Neural cell (in vitro differentiated cells): ENCODE measurements around the gene SLX4IP. TPM values are rescaled to one million over a fixed set of nuclear protein-coding genes. Genes with fewer than 3 reads are reported as not detected.

Source experiments
- H2AFZ ChIP-seq: fragments of 200-600, 300-800 bp; sonication (generic), shearing (Covaris generic); 2 replicates; pipeline ENCODE4 v1.6.0; 2014; ENCODE audit warnings: low read depth, mild to moderate bottlenecking, antibody characterized with exemption, low read length, moderate library complexity
- H3F3A ChIP-seq: fragments of 200-600 bp; shearing (Covaris generic); 2 replicates; pipeline ENCODE4 v1.6.1; 2016; ENCODE audit warnings: mild to moderate bottlenecking, moderate library complexity, mixed read lengths, antibody characterized with exemption, low read length; ENCODE audit not compliant: insufficient read depth, poor library complexity, severe bottlenecking
- H3K27ac ChIP-seq: fragments of 200-600, 300-800 bp; sonication (generic), shearing (Covaris generic); 2 replicates; pipeline ENCODE4 v1.5.1; 2014; ENCODE audit warnings: mild to moderate bottlenecking, low read length, moderate library complexity
- H3K27me3 ChIP-seq: fragments of 300-800, 200-600 bp; sonication (generic), shearing (Covaris generic); 2 replicates; pipeline ENCODE4 v1.6.0; 2014; ENCODE audit warnings: mild to moderate bottlenecking, low read depth, low read length, moderate library complexity; ENCODE audit not compliant: insufficient read depth
- H3K36me3 ChIP-seq: fragments of 300-800, 200-600 bp; sonication (generic), shearing (Covaris generic); 2 replicates; pipeline ENCODE4 v1.5.1; 2014; ENCODE audit warnings: mild to moderate bottlenecking, antibody characterized with exemption, low read length, moderate library complexity; ENCODE audit not compliant: insufficient read depth
- H3K4me2 ChIP-seq: fragments of 300-800, 200-600 bp; sonication (generic), shearing (Covaris generic); 2 replicates; pipeline ENCODE4 v1.6.0; 2014; ENCODE audit warnings: mild to moderate bottlenecking, low read length
- H3K4me3 ChIP-seq: fragments of 300-800, 200-600 bp; sonication (generic), shearing (Covaris generic); 2 replicates; pipeline ENCODE4 v1.5.1; 2014; ENCODE audit warnings: mild to moderate bottlenecking, low read length, moderate library complexity
- H3K79me2 ChIP-seq: fragments of 200-600 bp; shearing (Covaris generic); replicated peaks from 2 replicates; pipeline ENCODE4 v1.6.0; 2014; ENCODE audit warnings: mild to moderate bottlenecking, low read length, moderate library complexity; ENCODE audit not compliant: insufficient read depth
- H3K9ac ChIP-seq: fragments of 300-800, 200-600 bp; sonication (generic), shearing (Covaris generic); 2 replicates; pipeline ENCODE4 v1.6.1; 2016; ENCODE audit warnings: mild to moderate bottlenecking, low read length, mixed read lengths
- H3K9me2 ChIP-seq: fragments of 200-600 bp; shearing (Covaris generic); 2 replicates; pipeline ENCODE4 v1.6.1; 2016; ENCODE audit warnings: mild to moderate bottlenecking, low read length, mixed read lengths; ENCODE audit not compliant: insufficient read depth
- H3K9me3 ChIP-seq: fragments of 200-600, 300-800 bp; sonication (generic), shearing (Covaris generic); 2 replicates; pipeline ENCODE4 v1.6.1; 2016; ENCODE audit warnings: mild to moderate bottlenecking, mixed run types, low read length, moderate library complexity, mixed read lengths
- H4K20me1 ChIP-seq: fragments of 200-600 bp; shearing (Covaris generic); 2 replicates; pipeline ENCODE4 v1.6.1; 2016; ENCODE audit warnings: mild to moderate bottlenecking, mixed run types; ENCODE audit not compliant: insufficient read depth
- EP300 ChIP-seq: fragments of 450-650 bp; conservative IDR thresholded peaks from 2 replicates; pipeline ENCODE4 v1.6.1; 2014; ENCODE audit warnings: antibody characterized with exemption, mild to moderate bottlenecking, moderate library complexity; ENCODE audit not compliant: poor library complexity, severe bottlenecking
- EZH2 ChIP-seq: fragments of 200-600, 300-800 bp; shearing (Covaris generic), sonication (generic); IDR thresholded peaks from 2 replicates; pipeline ENCODE4 v1.6.1; 2014; ENCODE audit warnings: antibody characterized with exemption, low read length, borderline replicate concordance, mild to moderate bottlenecking; ENCODE audit not compliant: insufficient read depth, poor library complexity, severe bottlenecking
- MXI1 ChIP-seq: fragments of 450-650 bp; conservative IDR thresholded peaks from 2 replicates; pipeline ENCODE4 v1.6.1; 2014; ENCODE audit warnings: antibody characterized with exemption, mild to moderate bottlenecking; ENCODE audit not compliant: poor library complexity, severe bottlenecking
- POLR2AphosphoS5 ChIP-seq: IDR thresholded peaks from 2 replicates; pipeline ENCODE4 v1.6.1; 2012
- RAD21 ChIP-seq: fragments of 450-650 bp; conservative IDR thresholded peaks from 2 replicates; pipeline ENCODE4 v1.6.1; 2014; ENCODE audit warnings: antibody characterized with exemption, mild to moderate bottlenecking, moderate library complexity
- SMC3 ChIP-seq: fragments of 450-650 bp; conservative IDR thresholded peaks from 2 replicates; pipeline ENCODE4 v1.6.1; 2014; ENCODE audit warnings: antibody characterized with exemption, mild to moderate bottlenecking, moderate library complexity; ENCODE audit not compliant: poor library complexity
- TAF1 ChIP-seq: IDR thresholded peaks from 2 replicates; pipeline ENCODE4 v1.6.1; 2012; ENCODE audit warnings: low read depth
- polyA plus RNA-seq: library from polyadenylated mRNA; depleted of rRNA; stranded (reverse); fragments of >200 nt; gene quantifications from 2 replicates; pipeline ENCODE4 v1.2.3, GENCODE V29; 2014
- TF ChIP-seq, protein P1 (sequence below): IDR thresholded peaks from 2 replicates; pipeline ENCODE4 v1.6.1; 2012; ENCODE audit warnings: borderline replicate concordance
- TF ChIP-seq, protein P2 (sequence below): fragments of 450-650 bp; IDR thresholded peaks from 2 replicates; pipeline ENCODE4 v1.5.1; 2014; ENCODE audit warnings: antibody characterized with exemption, mild to moderate bottlenecking, moderate library complexity; ENCODE audit not compliant: poor library complexity, severe bottlenecking

The SLX4IP gene
- polyA plus RNA-seq, 1 donor from 2014 or later = 6.4 TPM

DNA sequence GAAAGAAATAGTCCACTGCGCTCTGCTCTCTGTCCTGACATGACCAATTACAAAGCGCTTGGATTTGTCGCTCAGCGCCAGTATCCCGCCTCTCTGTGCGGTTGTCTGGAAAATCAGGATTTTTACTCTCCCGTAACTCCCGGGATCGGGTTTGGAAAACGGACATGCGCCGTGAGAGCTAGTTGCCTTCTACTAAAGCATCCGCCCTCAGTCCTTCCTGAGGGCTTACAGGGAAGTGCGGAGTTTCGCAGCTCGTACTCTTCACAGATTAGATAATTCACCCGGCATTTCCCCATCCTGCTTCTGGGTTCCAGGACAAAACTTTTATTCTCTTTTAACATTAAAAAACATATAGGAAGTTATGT is 656 bp upstream of the SLX4IP start:
- Histone ChIP-seq H3K36me3 (no peaks in the 10 kb centered on the region), H3K9ac (peak overlapping the region; percentile 87), H3K79me2 (peaks cover 19% of the 10 kb centered on the region), H3F3A (no peaks in the 10 kb centered on the region), H3K9me2 (no peaks in the 10 kb centered on the region), H3K27me3 (no peaks in the 10 kb centered on the region), H3K27ac (peak overlapping the region; percentile 87), H3K9me3 (no peaks in the 10 kb centered on the region), H2AFZ (peak overlapping the region; percentile 71), H3K4me3 (peak overlapping the region; percentile 87), H3K4me2 (peak overlapping the region; percentile 27), H4K20me1 (no peaks in the 10 kb centered on the region)
- TF ChIP-seq POLR2AphosphoS5 = peak; percentile 89
- TF ChIP-seq SMC3 = no peak
- TF ChIP-seq, protein P1, sequence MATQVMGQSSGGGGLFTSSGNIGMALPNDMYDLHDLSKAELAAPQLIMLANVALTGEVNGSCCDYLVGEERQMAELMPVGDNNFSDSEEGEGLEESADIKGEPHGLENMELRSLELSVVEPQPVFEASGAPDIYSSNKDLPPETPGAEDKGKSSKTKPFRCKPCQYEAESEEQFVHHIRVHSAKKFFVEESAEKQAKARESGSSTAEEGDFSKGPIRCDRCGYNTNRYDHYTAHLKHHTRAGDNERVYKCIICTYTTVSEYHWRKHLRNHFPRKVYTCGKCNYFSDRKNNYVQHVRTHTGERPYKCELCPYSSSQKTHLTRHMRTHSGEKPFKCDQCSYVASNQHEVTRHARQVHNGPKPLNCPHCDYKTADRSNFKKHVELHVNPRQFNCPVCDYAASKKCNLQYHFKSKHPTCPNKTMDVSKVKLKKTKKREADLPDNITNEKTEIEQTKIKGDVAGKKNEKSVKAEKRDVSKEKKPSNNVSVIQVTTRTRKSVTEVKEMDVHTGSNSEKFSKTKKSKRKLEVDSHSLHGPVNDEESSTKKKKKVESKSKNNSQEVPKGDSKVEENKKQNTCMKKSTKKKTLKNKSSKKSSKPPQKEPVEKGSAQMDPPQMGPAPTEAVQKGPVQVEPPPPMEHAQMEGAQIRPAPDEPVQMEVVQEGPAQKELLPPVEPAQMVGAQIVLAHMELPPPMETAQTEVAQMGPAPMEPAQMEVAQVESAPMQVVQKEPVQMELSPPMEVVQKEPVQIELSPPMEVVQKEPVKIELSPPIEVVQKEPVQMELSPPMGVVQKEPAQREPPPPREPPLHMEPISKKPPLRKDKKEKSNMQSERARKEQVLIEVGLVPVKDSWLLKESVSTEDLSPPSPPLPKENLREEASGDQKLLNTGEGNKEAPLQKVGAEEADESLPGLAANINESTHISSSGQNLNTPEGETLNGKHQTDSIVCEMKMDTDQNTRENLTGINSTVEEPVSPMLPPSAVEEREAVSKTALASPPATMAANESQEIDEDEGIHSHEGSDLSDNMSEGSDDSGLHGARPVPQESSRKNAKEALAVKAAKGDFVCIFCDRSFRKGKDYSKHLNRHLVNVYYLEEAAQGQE = peak; percentile 87

DNA sequence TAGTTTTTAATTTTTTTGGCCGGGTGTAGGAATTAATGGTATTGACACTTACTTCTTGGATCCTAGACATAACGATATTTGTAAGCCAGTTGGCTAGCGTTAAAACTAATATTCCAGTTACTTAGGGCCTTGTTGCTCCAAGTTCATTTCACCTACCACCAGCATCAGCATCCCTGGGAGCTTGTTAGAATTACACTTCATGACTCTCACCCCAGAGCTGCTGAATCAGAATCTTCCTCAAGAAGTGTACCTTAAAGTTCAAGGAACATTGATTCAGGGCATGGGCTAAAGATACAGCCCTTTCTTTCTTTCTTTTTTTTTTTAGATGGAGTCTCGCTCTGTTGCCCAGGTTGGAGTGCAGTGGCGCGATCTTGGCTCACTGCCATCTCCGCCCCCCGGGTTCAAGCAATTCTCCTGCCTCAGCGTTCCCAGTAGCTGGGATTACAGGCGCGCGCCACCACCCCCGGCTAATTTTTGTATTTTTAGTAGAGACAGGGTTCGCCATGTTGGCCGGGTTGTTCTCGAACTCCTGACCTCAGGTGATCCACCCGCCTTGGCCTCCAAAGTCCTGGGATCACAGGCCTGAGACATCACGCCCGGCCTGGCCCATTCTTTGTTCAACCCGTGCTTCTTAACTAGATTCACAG is 1.1 kb downstream of the SLX4IP start:
- Histone ChIP-seq H3K36me3 (no peaks in the 10 kb centered on the region), H2AFZ (no peak overlapping the region), H4K20me1 (no peaks in the 10 kb centered on the region), H3K79me2 (peaks cover 16% of the 10 kb centered on the region), H3F3A (no peaks in the 10 kb centered on the region), H3K27ac (no peak overlapping the region), H3K9me2 (no peaks in the 10 kb centered on the region), H3K9me3 (no peaks in the 10 kb centered on the region), H3K9ac (no peak overlapping the region), H3K4me3 (peak overlapping the region; percentile 87), H3K4me2 (peak overlapping the region; percentile 70), H3K27me3 (no peaks in the 10 kb centered on the region)
- TF ChIP-seq TAF1 = no peak
- no peak for TF ChIP-seq RAD21
- TF ChIP-seq POLR2AphosphoS5 = no peak
- no peak for TF ChIP-seq EZH2
- TF ChIP-seq, protein P2, sequence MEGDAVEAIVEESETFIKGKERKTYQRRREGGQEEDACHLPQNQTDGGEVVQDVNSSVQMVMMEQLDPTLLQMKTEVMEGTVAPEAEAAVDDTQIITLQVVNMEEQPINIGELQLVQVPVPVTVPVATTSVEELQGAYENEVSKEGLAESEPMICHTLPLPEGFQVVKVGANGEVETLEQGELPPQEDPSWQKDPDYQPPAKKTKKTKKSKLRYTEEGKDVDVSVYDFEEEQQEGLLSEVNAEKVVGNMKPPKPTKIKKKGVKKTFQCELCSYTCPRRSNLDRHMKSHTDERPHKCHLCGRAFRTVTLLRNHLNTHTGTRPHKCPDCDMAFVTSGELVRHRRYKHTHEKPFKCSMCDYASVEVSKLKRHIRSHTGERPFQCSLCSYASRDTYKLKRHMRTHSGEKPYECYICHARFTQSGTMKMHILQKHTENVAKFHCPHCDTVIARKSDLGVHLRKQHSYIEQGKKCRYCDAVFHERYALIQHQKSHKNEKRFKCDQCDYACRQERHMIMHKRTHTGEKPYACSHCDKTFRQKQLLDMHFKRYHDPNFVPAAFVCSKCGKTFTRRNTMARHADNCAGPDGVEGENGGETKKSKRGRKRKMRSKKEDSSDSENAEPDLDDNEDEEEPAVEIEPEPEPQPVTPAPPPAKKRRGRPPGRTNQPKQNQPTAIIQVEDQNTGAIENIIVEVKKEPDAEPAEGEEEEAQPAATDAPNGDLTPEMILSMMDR = no peak
- TF ChIP-seq EP300 = no peak
- no peak for TF ChIP-seq SMC3
- TF ChIP-seq, protein P1 = no peak
- no peak for TF ChIP-seq MXI1
